ENCODE data around the gene PDPN.

DNA sequence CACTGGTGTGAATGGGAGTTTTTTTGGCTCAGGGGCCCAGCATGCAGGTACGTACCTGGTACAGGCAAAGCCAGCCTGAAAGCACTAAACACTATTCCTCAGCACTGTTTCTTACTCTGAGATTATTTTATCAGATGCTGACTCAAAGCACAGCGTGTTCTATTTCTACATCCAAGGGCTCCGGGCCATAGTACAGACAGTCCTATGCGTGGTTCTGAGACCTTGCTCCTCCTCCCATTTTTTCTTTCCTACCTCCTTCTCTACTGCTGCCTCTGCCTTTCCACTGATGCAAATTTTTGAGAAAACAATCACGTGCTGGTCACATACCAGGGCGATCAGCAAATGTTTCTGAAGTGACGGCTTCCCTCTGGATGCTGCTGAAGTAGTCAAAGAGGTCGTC lies 36.3 kb downstream of the PDPN start:
- TF ChIP-seq CTCF (optimal IDR thresholded peaks at IDR 0.05 in 1 of 3, IDR thresholded peaks at IDR 0.05 in 1 of 3, conservative IDR thresholded peaks at IDR 0.05 in 1 of 3; ENCODE audit: extremely low read depth in 1 of 3, insufficient read depth in 2 of 3, low read length in 3 of 3), result no peak
- TF ChIP-seq EZH2 (IDR thresholded peaks at IDR 0.05; ENCODE audit: low read length), result no peak

Data from keratinocyte (primary cell).